Prostate gland (tissue), 2 donors: ENCODE results near the gene NPEPPS. TPM values are rescaled to one million over a fixed set of nuclear protein-coding genes. Genes with fewer than 3 reads are reported as not detected.

Source experiments
- DNase-seq: peaks from one replicate; pipeline ENCODE4 v3.0.0-alpha.2; 2019; ENCODE audit warnings: low spot score
- H3K27ac ChIP-seq, 2 donors: fragments of 200-600 bp; sonication (generic); 2 replicates each; pipeline ENCODE4 v1.5.1; 2017 to 2019
- H3K27me3 ChIP-seq: fragments of 200-600 bp; sonication (generic); replicated peaks from 2 replicates; pipeline ENCODE4 v1.5.1; 2019; ENCODE audit not compliant: insufficient read depth
- H3K36me3 ChIP-seq, 2 donors: fragments of 200-600 bp; sonication (generic); 1 replicate in 1 of 2; 2 replicates in 1 of 2; pipeline versions ENCODE4 v1.5.1 to v1.8.1; 2017 to 2019
- H3K4me1 ChIP-seq: fragments of 200-600 bp; sonication (generic); replicated peaks from 2 replicates; pipeline ENCODE4 v1.5.1; 2019
- H3K4me3 ChIP-seq, 2 donors: fragments of 200-600 bp; sonication (generic); 2 replicates each; pipeline ENCODE4 v1.5.1; 2017 to 2019
- H3K9me3 ChIP-seq: fragments of 200-600 bp; sonication (generic); 2 replicates; pipeline ENCODE4 v1.5.1; 2017
- CTCF ChIP-seq, 4 experiments: fragments of 200-600 bp in 2 of 4; fragments of 450-650 bp in 2 of 4; sonication (generic) in 2 of 4; IDR thresholded peaks; 1 replicate in 3 of 4; 2 replicates in 1 of 4; pipeline ENCODE4 v1.5.1; 2016 to 2019; ENCODE audit warnings: antibody characterized with exemption in 4 of 4, mild to moderate bottlenecking in 2 of 4, moderate library complexity in 2 of 4
- POLR2A ChIP-seq: fragments of 450-650 bp; IDR thresholded peaks from one replicate; pipeline ENCODE4 v1.6.1; 2016; ENCODE audit warnings: antibody characterized with exemption, mild to moderate bottlenecking
- POLR2AphosphoS5 ChIP-seq: sonication (generic); formaldehyde crosslinking; IDR thresholded peaks from one replicate; pipeline ENCODE4 v1.6.1; 2017; ENCODE audit warnings: antibody characterized with exemption
- WGBS: methylation state at CpG from one replicate; pipeline ENCODE4 v1.1.5; 2018; 5-methylcytosine and 5-hydroxymethylcytosine counted together
- intact Hi-C: fragments of 100-400 bp; cut with DNase I; formaldehyde crosslinking; loops from one replicate; pipeline ENCODE4 v1.14.2; 2022
- small RNA-seq, 2 donors: library from RNA; depleted of rRNA; stranded (forward); fragments of <200 nt; gene quantifications; one replicate each; pipeline ENCODE3, GENCODE V24; 2016
- total RNA-seq, 2 donors: library from RNA; depleted of rRNA; stranded (reverse); fragments of >200 nt; gene quantifications; one replicate each; pipeline ENCODE4 v1.1.0, GENCODE V29; 2016

NPEPPS gene
- total RNA-seq, 2 donors from 2014 or later: 67.1 to 70.4 TPM

- Histone ChIP-seq H3K36me3 (peaks cover 10 to 18% of the 10 kb centered on the region in 2 donors), H3K4me1 (no peaks in the 10 kb centered on the region), H3K9me3 (no peaks in the 10 kb centered on the region), H3K27me3 (no peaks in the 10 kb centered on the region), H3K27ac (no peak overlapping the region), H3K4me3 (no peak overlapping the region)
- intact Hi-C loops: no loop called here
- DNase-seq: no peak
- 68% methylated on average over 3 of the region's 3 CpGs for WGBS
- TF ChIP-seq POLR2AphosphoS5 (no peak), POLR2A (no peak), CTCF (IDR thresholded peaks at IDR 0.05) (no peak)
Observed at GRCh38 chr17:47665655-47666054, 134.7 kb downstream of the NPEPPS start.

- Histone ChIP-seq H3K27me3 (no peaks in the 10 kb centered on the region), H3K36me3 (peaks cover 10 to 11% of the 10 kb centered on the region in 2 donors), H3K27ac (no peak overlapping the region), H3K4me3 (no peak overlapping the region), H3K9me3 (no peaks in the 10 kb centered on the region), H3K4me1 (no peaks in the 10 kb centered on the region)
- WGBS: 89% methylated on average over 4 of the region's 4 CpGs
- TF ChIP-seq POLR2A (no peak), CTCF (IDR thresholded peaks at IDR 0.05) (no peak)
- intact Hi-C loops: no loop called here
- no peak for DNase-seq
Observed at GRCh38 chr17:47669081-47669480, 138.2 kb downstream of the NPEPPS start.

GRCh38 chr17:47670064-47670463 lies 139.2 kb downstream of the NPEPPS start:
- Histone ChIP-seq H3K36me3 (peaks cover 10 to 11% of the 10 kb centered on the region in 2 donors), H3K9me3 (no peaks in the 10 kb centered on the region), H3K27me3 (no peaks in the 10 kb centered on the region), H3K4me3 (no peak overlapping the region), H3K27ac (no peak overlapping the region), H3K4me1 (no peaks in the 10 kb centered on the region)
- TF ChIP-seq POLR2A (no peak), CTCF (IDR thresholded peaks at IDR 0.05) (no peak), POLR2AphosphoS5 (no peak)
- WGBS: 21% methylated on average over 1 of the region's 1 CpG
- intact Hi-C loops: no loop called here
- DNase-seq: no peak

Small RNA genes within 50 kb of the gene (small RNA-seq; reads per million reads assigned to genes)
- gene RF00019: 0 reads per million in 2 donors

Other genes starting within 250 kb of the NPEPPS start
- 1 to 10 TPM; 4.5 to 8.9 TPM for gene EFCAB13, start 207.2 kb upstream of the NPEPPS start, total RNA-seq
- gene KPNB1, start 118.8 kb downstream of the NPEPPS start, total RNA-seq: 100 to 1,000 TPM; 148 to 239 TPM
- gene TBKBP1, start 163.1 kb downstream of the NPEPPS start, total RNA-seq: 10 to 100 TPM in 1 of 2 donors, 1 to 10 TPM in 1; 9.5 to 15.3 TPM
- under 1 TPM; 0.27 to 0.45 TPM for gene TBX21, start 202.1 kb downstream of the NPEPPS start, total RNA-seq